ENCODE data around the gene CRCP.
"Not testable (repeated sequence)": the region's sequence is repeated elsewhere in the genome, so short reads cannot be mapped to it uniquely, and the experiment has no call there.

The CRCP gene

DNA sequence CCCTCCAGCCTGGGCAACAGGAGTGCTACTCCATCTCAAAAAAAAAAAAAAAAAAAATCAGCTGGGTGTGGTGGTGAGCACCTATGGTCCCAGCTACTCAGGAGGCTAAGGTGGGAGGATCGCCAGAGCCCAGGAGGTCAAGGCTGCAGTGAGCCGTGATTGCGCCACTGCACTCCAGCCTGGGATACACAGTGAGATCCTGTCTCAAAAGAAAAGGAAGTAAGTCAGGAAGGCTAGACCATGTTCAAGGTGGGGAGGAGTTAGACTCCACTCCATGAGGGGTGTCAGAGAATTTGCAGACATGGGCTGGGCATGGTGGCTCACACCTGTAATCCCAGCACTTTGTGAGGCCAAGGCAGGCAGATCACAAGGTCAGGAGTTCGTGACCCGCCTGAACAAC lies 6.2 kb upstream of the CRCP start:
- ATAC-seq, DNase-seq: not testable (repeated sequence)

GRCh38 chr7:66110856-66111255 lies 3.8 kb upstream of the CRCP start:
- DNase-seq (peak; percentile 30), ATAC-seq (no peak)

- not testable (repeated sequence) for DNase-seq
- ATAC-seq: peak; percentile 5
These were observed 2.2 kb downstream of the CRCP start for GRCh38 chr7:66116680-66117420.

DNA sequence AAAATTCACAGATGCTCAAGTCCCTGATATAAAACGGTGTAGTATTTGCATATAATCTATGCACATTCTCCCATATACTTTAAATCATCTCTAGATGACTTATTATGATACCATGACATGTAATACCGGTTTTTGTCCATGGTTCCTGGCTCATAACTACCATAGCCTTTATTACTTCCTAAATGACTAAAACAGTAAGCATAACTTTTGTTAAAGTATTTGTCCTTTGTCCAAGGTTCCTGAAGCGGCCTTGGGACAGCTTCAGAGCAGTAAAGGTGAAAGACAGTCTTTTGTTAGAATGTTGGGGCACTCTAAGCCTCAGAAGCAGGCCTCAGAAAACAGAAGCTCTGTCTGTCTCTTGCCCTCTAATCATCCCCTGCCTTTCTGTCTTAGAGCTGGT lies 4.0 kb downstream of the CRCP start:
- DNase-seq (no peak), ATAC-seq (no peak)

DNA sequence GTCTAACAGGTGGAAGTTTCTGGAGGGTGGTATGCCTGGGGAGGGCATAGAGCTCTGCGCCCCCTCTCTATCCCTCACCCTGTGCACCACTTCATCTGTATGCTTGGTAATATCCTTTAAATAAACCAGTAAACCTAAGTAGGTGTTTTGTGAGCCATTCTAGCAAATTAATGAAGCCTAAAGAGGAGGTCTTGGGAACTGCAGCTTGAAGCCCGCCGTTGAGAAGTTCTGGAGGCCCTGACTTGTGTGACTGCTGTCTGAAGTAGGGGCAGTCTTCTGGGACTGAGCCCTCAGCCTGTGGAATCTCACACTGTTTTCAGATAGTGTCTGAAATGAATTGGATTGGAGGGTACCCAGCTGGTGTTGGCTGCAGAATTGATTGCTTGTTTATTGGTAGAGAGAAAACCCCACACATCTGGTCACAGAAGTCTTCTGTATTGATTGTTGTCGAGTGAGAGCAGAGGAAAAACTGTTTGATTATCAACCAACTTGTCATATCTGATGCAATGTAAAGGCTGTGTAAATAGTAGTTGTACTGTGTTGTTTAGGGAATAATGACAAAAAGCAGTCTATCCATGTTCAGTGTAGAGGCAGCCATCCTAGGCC lies 4.7 kb downstream of the CRCP start:
- DNase-seq: no peak
- ATAC-seq: no peak

DNA sequence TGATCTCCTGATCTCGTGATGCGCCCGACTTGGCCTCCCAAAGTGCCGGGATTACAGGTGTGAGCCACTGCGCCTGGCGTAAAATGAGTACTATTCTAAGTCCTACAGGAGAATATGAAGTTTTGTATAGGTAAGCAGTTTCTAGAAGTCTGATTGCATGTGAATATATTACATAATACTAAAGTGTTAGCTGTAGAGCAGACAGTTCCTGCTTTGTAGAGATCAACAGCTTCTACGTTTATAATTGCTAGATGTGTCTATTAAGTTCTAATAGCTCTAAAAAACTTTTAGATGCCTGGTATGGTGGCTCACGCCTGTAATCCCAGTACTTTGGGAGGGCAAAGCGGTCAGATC lies 8.5 kb downstream of the CRCP start:
- DNase-seq (no peak), ATAC-seq (no peak)

DNA sequence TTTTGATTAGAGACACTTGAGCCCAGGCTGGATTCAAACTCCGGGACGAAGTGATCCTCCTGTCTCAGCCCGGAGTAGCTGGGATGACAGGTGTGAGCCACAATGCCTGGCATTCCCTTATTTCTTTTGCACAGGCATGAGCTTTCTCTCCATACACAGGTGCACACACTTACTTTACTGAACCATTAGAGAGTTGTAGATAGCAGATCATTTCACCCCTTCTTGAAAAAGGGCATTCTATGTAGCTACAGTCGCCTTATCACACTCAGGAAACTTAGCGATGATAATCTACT lies 9.9 kb downstream of the CRCP start:
- not testable (repeated sequence) for DNase-seq, ATAC-seq

DNA sequence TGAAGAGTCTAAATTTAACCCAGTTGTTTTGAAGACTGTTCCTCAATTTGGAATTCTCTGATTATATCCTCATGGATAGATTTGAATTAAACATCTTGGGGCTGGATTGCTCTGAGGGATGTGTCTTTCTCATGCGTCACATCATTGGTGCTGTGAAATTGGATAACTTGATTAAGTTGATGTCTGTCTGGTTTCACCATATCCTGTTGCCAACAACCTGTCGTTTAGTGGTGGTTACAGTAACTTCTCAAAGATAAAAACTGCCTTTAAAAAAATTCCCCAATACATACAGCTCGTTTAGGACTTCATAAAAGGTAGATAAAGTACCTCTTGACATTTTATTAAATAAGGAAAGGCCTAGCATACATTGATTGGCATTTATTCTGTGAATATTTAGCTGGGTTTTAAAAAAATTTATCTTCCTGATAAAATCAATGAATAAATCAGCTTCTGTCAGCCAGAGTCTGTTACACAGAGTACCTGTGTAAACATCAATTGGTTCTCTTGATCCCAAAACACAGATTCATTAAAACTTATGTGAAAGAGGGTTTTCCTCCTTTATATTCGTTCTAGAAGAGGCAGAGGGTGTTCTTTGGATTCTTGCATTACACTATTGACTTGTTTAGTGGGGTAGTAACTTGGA lies 10.5 kb downstream of the CRCP start:
- DNase-seq: no peak
- no peak for ATAC-seq

DNA sequence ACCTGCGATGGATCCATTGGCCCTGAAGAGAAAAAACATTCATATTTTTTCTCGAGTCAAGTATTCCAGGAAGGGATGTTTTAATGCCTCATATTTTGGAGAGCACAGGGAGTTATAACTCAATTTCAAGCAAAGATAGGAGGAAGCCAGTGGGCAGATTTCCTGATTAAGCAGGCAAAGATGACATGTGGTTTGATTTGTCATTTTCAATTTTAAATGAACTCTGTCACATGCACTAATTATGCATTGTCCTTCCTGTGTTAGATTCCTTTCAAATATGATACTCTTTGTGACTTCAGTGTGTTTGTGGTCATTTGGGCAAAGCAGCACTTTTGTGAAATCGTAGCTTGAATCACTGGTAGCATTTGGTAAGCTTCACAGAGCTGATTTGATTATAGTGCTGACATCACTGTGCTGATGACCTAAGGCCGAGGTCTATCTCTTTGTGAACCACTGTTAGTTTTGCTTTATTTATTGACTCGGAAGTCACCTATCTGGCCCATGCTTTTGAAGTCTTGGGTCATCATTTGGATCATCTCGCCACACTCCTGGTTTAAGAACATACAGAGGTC lies 11.2 kb downstream of the CRCP start:
- ATAC-seq: peak; percentile 85
- not testable (repeated sequence) for DNase-seq

DNA sequence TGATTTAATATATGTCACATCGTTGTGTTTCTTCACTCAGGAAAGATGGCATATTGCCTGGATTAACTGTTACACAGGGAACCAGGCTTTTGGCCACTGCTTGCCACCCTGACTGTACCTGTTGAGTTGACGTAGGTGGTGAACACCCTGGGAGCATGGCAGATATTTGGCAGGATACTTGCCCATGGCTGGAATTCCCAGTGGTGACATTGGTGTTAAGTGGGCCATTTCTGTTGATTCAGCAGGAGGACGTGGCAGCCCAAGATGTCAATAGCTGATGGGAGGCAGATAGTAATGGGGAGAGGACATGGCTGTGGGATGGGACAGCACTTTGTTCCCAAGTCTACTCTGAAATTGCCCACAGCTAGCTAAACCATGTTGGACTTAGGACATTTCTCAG lies 12.5 kb downstream of the CRCP start:
- not testable (repeated sequence) for ATAC-seq, DNase-seq

GRCh38 chr7:66138994-66139752 lies 24.5 kb downstream of the CRCP start:
- no peak for ATAC-seq
- DNase-seq: no peak

DNA sequence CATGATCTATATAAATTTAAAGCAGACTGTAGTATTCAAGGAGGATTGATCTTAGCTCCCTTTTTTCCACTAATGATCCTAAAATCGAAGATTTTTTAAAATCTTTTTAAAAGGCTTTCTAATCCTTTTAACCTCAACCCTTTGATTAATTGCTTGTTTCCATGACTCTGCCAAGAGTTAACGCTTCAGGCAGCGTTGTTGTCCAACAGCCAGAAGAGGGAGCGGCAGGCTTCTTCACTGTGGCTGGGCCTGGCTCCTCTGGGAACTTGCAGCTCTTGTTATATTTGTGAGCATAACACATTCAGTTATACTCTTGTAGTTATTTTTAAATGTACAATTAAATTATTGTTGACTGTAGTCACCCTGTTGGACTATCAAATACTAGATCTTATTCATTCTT lies 26.3 kb downstream of the CRCP start:
- ATAC-seq (no peak), DNase-seq (no peak)

- ATAC-seq (no peak), DNase-seq (no peak)
These were observed 27.7 kb downstream of the CRCP start for GRCh38 chr7:66142334-66142733.

- DNase-seq (no peak), ATAC-seq (no peak)
These were observed 28.3 kb downstream of the CRCP start for GRCh38 chr7:66142996-66143395.

GRCh38 chr7:66143876-66144332 lies 29.3 kb downstream of the CRCP start:
- DNase-seq (no peak), ATAC-seq (no peak)

GRCh38 chr7:66145400-66146104 lies 30.9 kb downstream of the CRCP start:
- ATAC-seq: no peak
- no peak for DNase-seq

DNA sequence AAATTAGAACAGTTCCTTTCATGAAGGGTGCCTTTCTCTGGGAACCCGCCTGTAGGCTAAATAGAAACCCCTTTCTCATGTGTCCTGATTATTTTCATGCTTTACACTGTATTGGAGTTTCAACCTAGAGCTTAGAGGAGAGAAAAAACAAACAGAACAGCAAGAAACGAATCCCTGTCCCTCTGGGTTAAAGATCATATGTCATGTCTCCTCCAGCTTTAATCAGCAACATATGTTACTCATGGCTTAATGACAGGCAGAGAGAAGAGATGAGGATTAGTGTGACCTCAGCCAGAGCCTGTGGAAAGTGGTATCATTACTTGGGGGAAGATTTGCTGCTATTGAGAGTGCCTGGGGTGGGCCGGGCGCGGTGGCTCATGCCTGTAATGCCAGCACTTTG lies 32.1 kb downstream of the CRCP start:
- no peak for DNase-seq

GRCh38 chr7:66147657-66148056 lies 33.0 kb downstream of the CRCP start:
- DNase-seq, ATAC-seq: not testable (repeated sequence)

More for the DNA sequence above, 32.1 kb downstream of the CRCP start:
- ATAC-seq: no peak

DNA sequence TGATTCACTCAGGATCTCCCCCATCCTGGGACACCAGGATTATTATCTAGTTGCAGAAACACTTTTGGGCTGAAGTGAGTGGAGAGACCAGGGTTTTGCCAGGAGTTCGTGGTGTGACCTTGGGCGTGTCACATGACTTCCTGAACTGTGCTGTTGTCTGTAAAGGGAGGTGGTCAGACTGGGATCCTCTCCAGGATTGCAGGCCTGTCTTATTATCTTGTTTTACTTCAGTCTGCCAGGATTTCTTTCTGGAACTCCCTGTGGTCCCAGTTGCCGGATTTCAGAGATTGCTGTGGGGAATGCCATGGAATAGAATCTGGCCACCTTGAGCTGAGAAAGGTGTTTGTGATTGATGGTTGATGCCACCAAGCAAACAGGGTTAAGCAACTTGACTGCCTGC lies 35.8 kb downstream of the CRCP start:
- ATAC-seq: no peak
- DNase-seq: no peak

- no peak for DNase-seq
- no peak for ATAC-seq
These were observed 37.9 kb downstream of the CRCP start for GRCh38 chr7:66152371-66153191.

DNA sequence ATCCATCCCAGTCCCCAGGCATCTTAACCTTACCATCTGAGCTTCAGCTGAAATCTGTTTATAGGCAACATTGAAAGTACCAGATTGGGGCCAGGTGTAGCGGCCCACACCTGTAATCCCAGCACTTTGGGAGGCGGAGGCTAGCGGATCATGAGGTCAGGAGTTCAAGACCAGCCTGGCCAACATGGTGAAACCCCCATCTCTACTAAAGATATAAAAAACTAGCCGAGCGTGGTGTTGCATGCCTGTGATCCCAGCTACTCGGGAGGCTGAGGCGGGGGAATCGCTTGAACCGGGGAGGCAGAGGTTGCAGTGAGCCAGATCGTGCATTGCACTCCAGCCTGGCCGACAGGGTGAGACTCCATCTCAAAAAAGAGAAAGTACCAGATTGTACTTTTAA lies 39.0 kb downstream of the CRCP start:
- DNase-seq (no peak), ATAC-seq (no peak)

Data from stimulated activated naive CD8-positive, alpha-beta T cell treated with anti-CD3 and anti-CD28 coated beads, Interleukin-15, Interleukin-2, amounts not matched to agents 100 U/mL and 50 U/mL, for 24 hours (primary cell).